ENCODE results near the gene CPT1A.

The CPT1A gene

DNA sequence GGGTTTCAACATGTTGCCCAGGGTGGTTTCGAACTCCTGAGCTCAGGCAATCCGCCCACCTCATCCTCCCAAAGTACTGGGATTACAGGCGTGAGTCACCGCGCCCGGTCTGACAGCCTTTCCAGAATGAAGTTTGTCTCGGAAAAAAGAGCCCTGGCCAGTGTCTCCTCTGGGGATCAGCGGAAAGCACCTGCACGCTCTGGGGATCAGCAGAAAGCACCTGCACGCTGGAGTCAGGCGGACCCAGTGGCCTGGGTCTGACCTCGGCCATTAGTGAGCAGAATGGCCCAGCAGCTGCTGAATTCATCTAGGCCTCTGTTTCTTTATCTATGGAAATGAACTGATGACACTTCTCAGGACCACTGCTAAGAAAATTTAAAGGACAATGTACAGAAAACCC, 79.9 kb downstream of the CPT1A start:
- peaks cover 0 to 6% of the 10 kb centered on the region in 2 donors for H3K4me1 Mint-ChIP-seq
- ATAC-seq (replicated peaks) (no peak), DNase-seq (no peak)
- peaks cover 32 to 44% of the 10 kb centered on the region in 2 donors for H3K36me3 Mint-ChIP-seq
- no peak overlapping the region for H3K27ac Mint-ChIP-seq
- H3K9me3 Mint-ChIP-seq = no peaks in the 10 kb centered on the region
- H3K4me3 Mint-ChIP-seq = no peak overlapping the region
- no peaks in the 10 kb centered on the region for H3K27me3 Mint-ChIP-seq

DNA sequence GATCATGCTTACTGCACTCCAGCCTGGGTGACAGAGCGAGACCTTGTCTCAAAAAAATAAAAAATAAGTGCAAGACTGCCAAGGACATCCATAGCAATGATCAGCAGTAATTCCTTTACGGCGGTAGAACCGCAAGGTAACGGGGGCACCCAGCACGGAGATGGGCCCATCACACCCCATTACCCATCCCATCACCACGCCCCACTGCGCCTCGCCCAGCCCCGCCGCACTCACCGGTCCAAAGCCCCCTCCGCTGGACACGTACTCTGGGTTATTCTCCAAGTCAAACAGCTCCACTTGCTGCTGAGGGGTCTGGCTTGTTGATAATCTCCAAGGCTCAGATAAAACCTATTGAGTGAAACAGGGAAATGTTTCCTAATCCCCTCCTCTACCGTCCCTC, 81.7 kb downstream of the CPT1A start:
- Mint-ChIP-seq H3K4me3 (no peak overlapping the region), H3K27me3 (no peaks in the 10 kb centered on the region), H3K4me1 (peaks cover 0 to 6% of the 10 kb centered on the region in 2 donors), H3K9me3 (no peaks in the 10 kb centered on the region), H3K36me3 (peaks cover 34 to 46% of the 10 kb centered on the region in 2 donors), H3K27ac (no peak overlapping the region)
- DNase-seq (no peak), ATAC-seq (replicated peaks) (no peak)

DNA sequence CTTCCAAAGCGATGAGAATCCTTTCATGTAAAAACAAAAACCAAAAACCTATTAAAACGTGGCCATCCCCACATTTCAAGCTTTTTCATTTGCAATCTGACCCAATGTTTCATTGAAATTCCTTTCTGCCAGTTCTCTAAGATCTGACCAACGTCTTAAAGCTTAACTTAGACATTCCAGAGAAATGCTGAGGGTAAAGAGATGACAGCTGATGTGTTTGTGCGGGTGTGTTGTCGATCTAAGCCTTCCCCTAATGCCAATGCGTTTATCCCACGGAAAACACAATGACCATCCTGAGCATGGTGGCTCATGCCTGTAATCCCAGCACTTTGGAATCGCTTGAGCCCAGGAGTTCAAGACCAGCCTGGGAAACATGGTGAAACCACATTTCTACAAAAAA, 84.0 kb downstream of the CPT1A start:
- DNase-seq = no peak
- peaks cover 32 to 52% of the 10 kb centered on the region in 2 donors for H3K36me3 Mint-ChIP-seq
- H3K4me3 Mint-ChIP-seq = no peak overlapping the region
- no peak for ATAC-seq (replicated peaks)
- no peaks in the 10 kb centered on the region for H3K4me1 Mint-ChIP-seq
- no peak overlapping the region for H3K27ac Mint-ChIP-seq
- H3K27me3 Mint-ChIP-seq = no peaks in the 10 kb centered on the region
- H3K9me3 Mint-ChIP-seq = no peaks in the 10 kb centered on the region

DNA sequence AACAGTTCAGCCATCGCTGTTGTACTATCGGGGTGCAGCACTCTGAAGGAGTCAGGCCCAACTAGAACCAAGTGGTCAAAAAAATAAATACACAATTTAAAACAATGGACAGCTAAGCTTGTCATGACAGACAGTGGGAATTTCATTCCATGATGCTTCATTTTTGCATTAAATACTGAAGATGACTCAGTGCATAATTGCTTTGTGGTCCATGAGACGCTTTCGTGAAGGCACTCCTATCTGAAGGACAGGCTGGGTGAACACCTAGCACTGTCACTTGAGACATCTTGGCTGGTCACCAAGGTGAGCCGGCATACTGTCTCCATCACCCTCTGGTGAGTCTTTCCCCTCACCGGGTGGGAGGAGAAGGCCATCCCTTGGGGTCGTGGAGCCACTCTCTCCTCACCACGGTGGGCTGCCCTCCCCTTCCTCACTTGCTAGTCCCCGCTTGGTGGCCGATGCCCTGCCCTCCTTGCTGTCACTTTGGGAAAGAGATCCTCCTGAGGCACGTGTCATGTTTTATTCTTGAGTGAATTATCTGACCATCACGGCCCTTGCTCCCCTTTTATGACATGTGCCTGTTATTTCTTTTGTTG, 85.4 kb downstream of the CPT1A start:
- H3K4me1 Mint-ChIP-seq = peaks cover 4 to 8% of the 10 kb centered on the region in 2 donors
- DNase-seq (no peak), ATAC-seq (replicated peaks) (no peak)
- H3K36me3 Mint-ChIP-seq = peaks cover 22 to 41% of the 10 kb centered on the region in 2 donors
- no peaks in the 10 kb centered on the region for H3K27me3 Mint-ChIP-seq
- H3K4me3 Mint-ChIP-seq = no peak overlapping the region
- no peak overlapping the region for H3K27ac Mint-ChIP-seq
- no peaks in the 10 kb centered on the region for H3K9me3 Mint-ChIP-seq

DNA sequence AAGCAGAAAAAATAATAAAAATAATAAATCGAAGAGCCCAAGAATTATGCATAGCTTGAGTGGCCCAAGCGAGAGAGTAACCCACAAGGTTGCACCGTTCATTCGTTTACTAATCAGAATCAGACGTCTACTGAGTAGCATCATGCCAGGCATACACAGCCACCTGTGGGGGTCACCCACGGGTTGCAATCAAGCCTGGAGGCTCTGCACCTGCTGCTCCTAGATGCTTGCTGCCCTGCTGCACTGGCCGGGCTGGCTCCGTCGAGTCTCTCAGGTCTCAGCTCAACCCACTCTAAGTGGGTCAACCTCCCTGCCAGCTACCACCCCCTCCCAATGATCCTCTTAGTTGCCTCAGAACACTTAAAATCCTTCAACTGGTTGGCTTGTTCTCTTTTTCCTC, 88.4 kb downstream of the CPT1A start:
- H3K4me3 Mint-ChIP-seq = no peak overlapping the region
- no peak overlapping the region for H3K27ac Mint-ChIP-seq

DNA sequence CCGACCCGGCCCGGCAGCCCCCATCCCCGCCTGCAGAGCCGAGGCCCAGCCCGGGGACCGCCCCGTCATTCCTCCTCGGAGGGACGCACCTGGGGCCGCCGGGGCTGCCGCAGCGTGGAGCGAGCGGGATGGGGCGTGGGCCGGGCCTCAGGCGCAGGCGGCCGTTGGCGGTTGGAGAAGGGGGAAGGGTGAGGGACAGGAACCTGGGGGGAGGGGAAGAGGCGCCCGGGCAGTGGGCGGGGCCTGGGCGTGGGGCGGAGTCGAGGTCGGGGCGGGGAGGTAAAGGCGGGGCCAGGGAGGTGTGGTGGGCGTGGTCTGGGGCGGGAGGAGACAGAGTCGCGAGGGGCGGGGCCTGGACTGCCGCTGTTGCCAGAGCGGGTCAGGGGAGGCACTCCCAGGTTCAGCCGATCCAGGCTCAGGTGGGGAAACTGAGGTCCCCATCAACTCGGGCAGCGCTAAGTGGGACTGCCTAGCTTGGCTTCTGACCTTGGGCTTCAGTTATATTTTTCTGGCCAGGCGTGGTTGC, 90.3 kb downstream of the CPT1A start, which contains the start of gene TESMIN:
Gene TESMIN (minus strand): TSS at position 190 of the 526 bp plus-strand sequence. CDS start 860 bp downstream, outside the sequence.
- Mint-ChIP-seq H3K27ac (peak within 1 kb of the TSS; percentile 42), H3K4me1 (peaks cover 4 to 17% of the 10 kb centered on the region in 2 donors), H3K27me3 (no peaks in the 10 kb centered on the region), H3K9me3 (no peaks in the 10 kb centered on the region), H3K4me3 (peak within 1 kb of the TSS; percentile 81 to 83), H3K36me3 (peaks cover 3 to 16% of the 10 kb centered on the region in 2 donors)
- ATAC-seq (replicated peaks) (peak; percentile 93 to 95), DNase-seq (peak; percentile 70)

More for the DNA sequence above, 88.4 kb downstream of the CPT1A start:
- H3K9me3 Mint-ChIP-seq = no peaks in the 10 kb centered on the region
- peaks cover 4 to 17% of the 10 kb centered on the region in 2 donors for H3K4me1 Mint-ChIP-seq
- H3K36me3 Mint-ChIP-seq = peaks cover 16 to 29% of the 10 kb centered on the region in 2 donors
- ATAC-seq (replicated peaks) (no peak), DNase-seq (no peak)
- no peaks in the 10 kb centered on the region for H3K27me3 Mint-ChIP-seq

DNA sequence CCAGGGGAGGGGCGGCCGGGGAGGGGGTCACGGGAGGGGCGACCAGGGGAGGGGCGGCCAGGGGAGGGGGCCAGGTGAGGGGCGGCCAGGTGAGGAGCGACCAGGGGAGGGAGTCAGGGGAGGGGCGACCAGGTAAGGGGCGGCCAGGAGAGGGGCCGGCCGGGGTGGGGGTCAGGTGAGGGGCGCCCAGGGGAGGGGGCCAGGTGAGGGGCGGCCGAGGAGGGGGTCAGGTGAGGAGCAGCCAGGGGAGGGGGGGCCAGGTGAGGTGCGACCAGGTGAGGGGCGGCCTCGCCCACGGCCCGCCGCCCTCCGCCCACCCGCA, 90.8 kb downstream of the CPT1A start:
- H3K27ac Mint-ChIP-seq = no peak overlapping the region
- H3K4me1 Mint-ChIP-seq = peaks cover 4 to 17% of the 10 kb centered on the region in 2 donors
- H3K27me3 Mint-ChIP-seq = no peaks in the 10 kb centered on the region
- no peaks in the 10 kb centered on the region for H3K9me3 Mint-ChIP-seq
- no peak for ATAC-seq (replicated peaks)
- DNase-seq = no peak
- H3K4me3 Mint-ChIP-seq = no peak overlapping the region
- H3K36me3 Mint-ChIP-seq = peaks cover 3 to 14% of the 10 kb centered on the region in 2 donors

DNA sequence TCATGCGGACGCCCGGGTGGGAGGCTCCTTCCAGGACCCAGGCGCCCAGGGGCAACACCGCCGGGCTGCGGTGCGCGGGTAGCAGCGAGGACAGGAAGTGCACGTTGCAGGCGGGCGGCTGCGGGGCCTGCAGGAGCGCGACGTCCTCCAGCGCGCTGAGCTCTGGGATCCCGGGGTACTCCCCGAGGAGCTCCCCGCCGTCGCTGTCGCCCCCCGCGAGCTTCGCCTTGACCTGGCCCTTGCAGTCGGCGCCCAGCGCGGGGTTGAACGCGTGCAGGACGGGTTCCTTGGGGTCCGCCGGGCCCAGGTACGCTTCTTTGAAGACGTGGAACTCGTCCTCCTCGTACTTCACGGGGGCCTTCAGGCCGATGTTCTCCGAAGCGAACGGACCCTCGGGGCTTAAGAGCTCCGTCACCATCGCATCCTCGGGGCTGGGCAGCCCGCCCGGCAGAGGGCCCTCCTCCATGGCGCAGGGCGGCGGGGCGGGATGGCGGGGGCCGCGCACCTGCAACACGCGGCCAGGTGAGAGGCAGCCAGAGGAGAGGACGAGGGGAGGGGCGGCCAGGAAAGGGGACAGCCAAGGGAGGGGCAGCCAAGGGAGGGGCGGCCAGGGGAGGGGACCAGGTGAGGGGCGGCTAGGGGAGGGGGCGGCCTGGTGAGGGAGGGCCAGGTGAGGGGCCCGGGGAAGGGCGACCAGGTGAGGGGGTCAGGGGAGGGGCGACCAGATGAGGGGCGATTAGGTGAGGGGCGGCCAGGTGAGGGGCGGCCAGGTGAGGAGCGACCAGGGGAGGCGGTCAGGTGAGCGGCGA, 91.3 kb downstream of the CPT1A start:
- ATAC-seq (replicated peaks) (no peak), DNase-seq (no peak)
- no peaks in the 10 kb centered on the region for H3K27me3 Mint-ChIP-seq
- no peaks in the 10 kb centered on the region for H3K9me3 Mint-ChIP-seq
- peak overlapping the region; percentile 46 to 75 for H3K4me3 Mint-ChIP-seq
- H3K36me3 Mint-ChIP-seq = peaks cover 3 to 14% of the 10 kb centered on the region in 2 donors
- H3K27ac Mint-ChIP-seq = no peak overlapping the region
- H3K4me1 Mint-ChIP-seq = peaks cover 4 to 17% of the 10 kb centered on the region in 2 donors

DNA sequence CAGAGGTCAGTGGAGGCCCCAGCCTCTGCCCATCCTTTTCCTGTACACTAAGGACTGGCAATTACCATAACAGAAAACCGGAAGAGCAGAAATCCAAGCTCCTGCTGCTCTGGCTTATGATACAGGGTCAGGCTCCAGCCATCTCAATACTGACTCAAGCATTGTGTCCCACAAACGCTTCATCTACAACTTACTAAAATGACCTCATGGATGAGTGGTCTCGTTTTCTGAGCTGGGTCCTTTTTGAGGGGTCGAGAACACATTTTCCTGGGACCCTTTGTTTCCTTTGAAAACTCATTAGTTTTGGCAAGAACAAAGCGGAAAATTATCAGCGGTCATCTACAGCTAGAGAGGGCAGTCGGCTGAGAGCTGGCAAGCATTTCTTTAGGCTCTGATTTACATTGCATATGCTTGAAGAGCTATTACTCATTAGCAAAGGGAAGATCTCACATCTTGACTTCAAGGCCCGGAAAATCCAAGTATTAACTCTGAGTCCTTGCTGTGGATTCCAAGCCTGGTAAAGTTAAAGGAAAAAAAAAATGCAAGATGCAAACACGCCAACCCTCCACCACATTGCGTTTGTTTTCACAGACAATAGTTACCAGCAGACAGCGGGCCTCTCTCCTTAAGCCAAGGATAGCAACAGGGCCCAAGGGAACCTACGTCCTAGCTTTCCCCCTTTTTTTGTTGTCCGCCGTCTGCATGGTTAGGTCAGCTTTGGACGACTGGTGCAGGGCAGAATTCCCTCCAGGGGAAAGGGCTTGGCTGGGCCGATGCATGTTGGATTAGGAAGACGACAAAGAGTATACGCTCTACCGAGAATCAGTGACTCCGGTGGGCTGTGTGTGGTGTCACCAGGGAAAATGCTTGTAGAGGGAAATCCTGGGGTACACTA, 92.2 kb downstream of the CPT1A start:
- Mint-ChIP-seq H3K4me1 (peaks cover 4 to 17% of the 10 kb centered on the region in 2 donors), H3K36me3 (peaks cover 3 to 8% of the 10 kb centered on the region in 2 donors), H3K27ac (no peak overlapping the region), H3K9me3 (no peaks in the 10 kb centered on the region), H3K27me3 (no peaks in the 10 kb centered on the region), H3K4me3 (peak overlapping the region; percentile 46 to 75)
- ATAC-seq (replicated peaks) (no peak), DNase-seq (no peak)

DNA sequence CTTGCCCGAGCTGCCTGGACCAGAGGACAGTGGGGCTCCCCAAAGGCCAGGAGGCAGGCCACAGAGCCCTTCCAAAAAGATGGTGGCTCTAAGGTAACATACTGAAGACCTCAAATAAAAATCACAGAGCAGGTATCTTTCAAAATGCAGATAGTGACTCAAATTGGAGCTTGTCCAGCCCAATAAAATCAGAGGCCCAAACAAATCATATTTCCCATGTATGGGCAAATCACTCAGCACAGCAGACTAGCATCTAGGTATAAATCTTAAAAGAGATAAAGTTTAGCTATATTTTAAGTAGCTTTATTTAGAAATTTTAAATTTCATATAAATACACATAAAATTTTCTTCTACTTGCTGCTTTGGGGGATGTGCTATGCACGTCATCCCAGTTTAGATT, 93.7 kb downstream of the CPT1A start:
- DNase-seq = no peak
- H3K4me3 Mint-ChIP-seq = no peak overlapping the region
- H3K27me3 Mint-ChIP-seq = no peaks in the 10 kb centered on the region
- peaks cover 4 to 17% of the 10 kb centered on the region in 2 donors for H3K4me1 Mint-ChIP-seq
- no peaks in the 10 kb centered on the region for H3K36me3 Mint-ChIP-seq
- ATAC-seq (replicated peaks) = no peak
- no peaks in the 10 kb centered on the region for H3K9me3 Mint-ChIP-seq
- no peak overlapping the region for H3K27ac Mint-ChIP-seq

DNA sequence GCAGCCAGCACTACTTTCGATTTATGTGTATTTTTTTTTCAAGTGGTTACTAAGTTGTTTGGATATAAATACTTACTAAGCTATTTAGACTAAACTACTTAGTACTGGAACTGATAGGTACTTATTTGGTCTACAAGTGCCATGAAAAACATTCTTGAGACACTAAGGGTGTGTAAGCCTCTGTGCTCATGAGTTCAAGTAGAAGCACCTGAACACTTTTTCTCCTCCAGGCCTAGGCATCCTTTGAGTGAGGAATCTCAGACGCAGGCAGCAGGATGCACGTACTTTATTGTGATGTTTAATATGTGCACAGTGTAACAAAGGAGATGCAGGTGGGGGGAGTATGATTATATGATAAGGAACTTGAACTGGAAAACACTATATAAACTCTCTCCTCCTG, 98.2 kb downstream of the CPT1A start:
- Mint-ChIP-seq H3K4me3 (no peak overlapping the region), H3K27me3 (no peaks in the 10 kb centered on the region), H3K4me1 (no peaks in the 10 kb centered on the region), H3K9me3 (no peaks in the 10 kb centered on the region), H3K36me3 (no peaks in the 10 kb centered on the region), H3K27ac (no peak overlapping the region)
- DNase-seq (no peak), ATAC-seq (replicated peaks) (no peak)

DNA sequence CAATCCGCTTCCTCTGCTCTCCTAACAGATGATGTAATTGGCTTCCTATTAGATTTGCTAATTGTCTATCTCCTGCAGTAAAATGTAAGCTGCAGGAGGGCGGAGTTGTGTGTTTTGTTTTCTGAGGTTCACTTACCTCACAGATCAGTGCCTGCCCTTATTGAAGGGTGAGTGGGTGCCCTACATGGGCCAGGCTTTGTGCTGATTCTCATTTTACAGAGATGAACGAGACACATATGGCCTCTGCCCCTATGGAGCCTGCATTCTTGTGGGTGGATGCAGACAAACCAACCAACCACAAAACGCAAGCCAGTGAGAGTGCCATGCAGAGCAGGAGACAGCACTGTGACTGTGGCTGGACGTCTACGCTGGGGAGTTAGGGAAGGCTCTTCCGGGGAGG, 100.3 kb downstream of the CPT1A start:
- DNase-seq = no peak
- Mint-ChIP-seq H3K27me3 (no peaks in the 10 kb centered on the region), H3K4me3 (no peak overlapping the region), H3K4me1 (no peaks in the 10 kb centered on the region), H3K36me3 (no peaks in the 10 kb centered on the region), H3K9me3 (no peaks in the 10 kb centered on the region), H3K27ac (no peak overlapping the region)
- no peak for ATAC-seq (replicated peaks)

DNA sequence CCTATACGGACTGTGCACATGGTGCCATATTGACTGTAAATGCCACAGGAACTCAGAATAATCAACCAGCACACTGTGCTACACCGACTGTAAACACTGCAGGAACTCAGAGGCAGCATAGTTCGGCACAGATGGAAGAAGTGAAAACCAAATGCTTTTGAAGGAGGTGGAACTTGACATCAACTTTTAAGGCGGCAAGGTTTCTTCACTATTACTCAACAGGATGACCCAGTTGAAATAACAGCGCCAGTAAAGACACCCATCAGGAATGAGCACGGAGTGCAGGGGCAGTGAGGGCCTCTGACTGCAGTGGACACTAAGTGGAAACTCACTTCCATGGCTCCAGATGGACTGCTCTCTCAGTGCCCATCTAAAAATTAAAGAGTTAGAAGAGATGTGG, 106.1 kb downstream of the CPT1A start:
- Mint-ChIP-seq H3K36me3 (no peaks in the 10 kb centered on the region), H3K4me1 (peaks cover 0 to 4% of the 10 kb centered on the region in 2 donors), H3K4me3 (no peak overlapping the region), H3K9me3 (no peaks in the 10 kb centered on the region), H3K27ac (no peak overlapping the region), H3K27me3 (no peaks in the 10 kb centered on the region)
- ATAC-seq (replicated peaks) (no peak), DNase-seq (no peak)

DNA sequence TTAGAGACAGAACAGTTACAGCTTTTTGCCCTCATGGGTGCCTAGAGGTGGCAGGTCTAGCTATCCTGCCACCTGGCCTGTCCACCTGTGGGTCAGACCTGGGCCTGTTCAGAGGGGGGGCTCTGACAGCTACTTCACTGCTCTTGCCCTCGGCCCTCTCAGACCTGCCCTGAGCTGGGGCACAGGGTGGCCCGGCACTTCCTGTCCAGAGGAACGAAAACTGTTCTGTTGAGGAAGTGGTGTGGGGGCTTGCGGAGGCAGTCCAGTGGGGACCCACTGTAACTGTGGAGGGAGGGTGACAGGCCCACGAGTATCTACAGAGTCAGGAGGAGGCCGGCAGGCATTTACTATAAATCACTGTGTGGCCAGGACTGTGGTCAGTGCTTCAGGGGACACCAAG, 106.6 kb downstream of the CPT1A start:
- no peaks in the 10 kb centered on the region for H3K36me3 Mint-ChIP-seq
- H3K27me3 Mint-ChIP-seq = no peaks in the 10 kb centered on the region
- no peak for DNase-seq
- no peak overlapping the region for H3K4me3 Mint-ChIP-seq
- no peaks in the 10 kb centered on the region for H3K9me3 Mint-ChIP-seq
- peaks cover 0 to 4% of the 10 kb centered on the region in 2 donors for H3K4me1 Mint-ChIP-seq
- ATAC-seq (replicated peaks) = no peak
- peak overlapping the region; percentile 9 for H3K27ac Mint-ChIP-seq
